Measurements from ENCODE around the gene PMVK.

DNA sequence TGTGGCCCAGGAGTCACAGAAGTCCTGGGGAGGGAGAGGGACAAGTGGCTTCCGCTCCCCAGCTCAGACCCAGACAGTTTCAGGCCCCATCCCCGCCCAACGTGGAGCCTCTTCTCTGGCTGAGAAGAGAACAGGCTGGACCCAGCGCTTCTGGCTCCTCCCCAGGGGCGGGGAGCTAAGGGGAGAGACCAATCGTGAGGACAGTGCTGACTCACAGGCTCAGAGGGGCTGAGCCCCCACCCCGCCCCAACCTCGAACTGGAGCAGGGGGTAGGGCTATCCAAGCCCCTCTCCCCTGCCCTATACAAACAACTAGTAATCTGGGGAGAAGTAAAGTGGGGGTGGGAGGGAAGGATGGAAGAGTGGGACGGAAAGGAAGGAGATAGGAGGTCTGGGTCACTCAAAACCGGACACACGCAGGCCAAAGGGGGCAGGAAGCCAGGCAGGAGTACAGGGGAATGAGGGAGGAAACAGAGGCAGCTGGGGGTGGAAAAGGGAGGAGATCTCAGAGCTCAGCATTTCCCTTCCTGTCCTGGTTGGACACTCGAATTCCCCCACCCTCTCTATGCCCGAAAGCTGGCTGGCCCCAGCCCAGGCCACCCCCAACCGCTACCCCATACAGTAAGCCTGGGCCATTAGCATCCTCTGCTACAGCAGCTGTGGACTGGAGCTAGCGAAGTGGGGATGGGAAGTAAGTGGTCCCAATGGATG, 34.3 kb upstream of the PMVK start, which contains the start of gene SHC1:
- TF ChIP-seq CTCF (conservative IDR thresholded peaks at IDR 0.05; ENCODE audit: low read depth, low read length) (no peak), EZH2 (IDR thresholded peaks at IDR 0.05; ENCODE audit: low read length, unreplicated experiment) (no peak), EZH2phosphoT487 (IDR thresholded peaks at IDR 0.05; ENCODE audit: borderline replicate concordance, low read length) (no peak)
